ENCODE measurements around the gene KIRREL2. TPM values are rescaled to one million over a fixed set of nuclear protein-coding genes. Genes with fewer than 3 reads are reported as not detected.
"Not testable (repeated sequence)": the region's sequence is repeated elsewhere in the genome, so short reads cannot be mapped to it uniquely, and the experiment has no call there.

KIRREL2 gene
- total and polyA plus RNA-seq, 2 experiments from 2014 or later: 3.2 to 3.5 TPM

- H3K36me3 ChIP-seq: peaks cover 14% of the 10 kb centered on the region
- no peak overlapping the region for H3K4me3 ChIP-seq
- no peaks in the 10 kb centered on the region for H3K9me3 ChIP-seq (ENCODE audit: low read depth)
- no peak overlapping the region for H3K27ac ChIP-seq
- no peaks in the 10 kb centered on the region for H3K4me1 ChIP-seq (ENCODE audit: low read depth)
- DNase-seq (ENCODE audit: low read depth in 1 of 2, low spot score in 1 of 2): no peak
- no peaks in the 10 kb centered on the region for H3K27me3 ChIP-seq
- TF ChIP-seq CTCF (IDR thresholded peaks at IDR 0.05; ENCODE audit: low read depth, low read length): no peak
These were observed 33.5 kb downstream of the KIRREL2 start for GRCh38 chr19:35890113-35890650.

GRCh38 chr19:35891819-35892218 is 35.1 kb downstream of the KIRREL2 start:
- H3K4me3 ChIP-seq; H3K9me3 ChIP-seq (ENCODE audit: low read depth); H3K27me3 ChIP-seq; DNase-seq (ENCODE audit: low read depth in 1 of 2, low spot score in 1 of 2); H3K27ac ChIP-seq; H3K4me1 ChIP-seq (ENCODE audit: low read depth): not testable (repeated sequence)
- H3K36me3 ChIP-seq: peaks cover 18% of the 10 kb centered on the region

- Histone ChIP-seq H3K9me3 (ENCODE audit: low read depth) (no peaks in the 10 kb centered on the region), H3K4me3 (no peak overlapping the region), H3K4me1 (ENCODE audit: low read depth) (no peaks in the 10 kb centered on the region), H3K27ac (no peak overlapping the region), H3K27me3 (no peaks in the 10 kb centered on the region), H3K36me3 (peaks cover 12% of the 10 kb centered on the region)
- DNase-seq (ENCODE audit: low read depth in 1 of 2, low spot score in 1 of 2): no peak
- TF ChIP-seq CTCF (IDR thresholded peaks at IDR 0.05; ENCODE audit: low read depth, low read length): no peak
These were observed 37.6 kb downstream of the KIRREL2 start for GRCh38 chr19:35894342-35894741.

GRCh38 chr19:35895911-35896642 is 39.4 kb downstream of the KIRREL2 start:
- no peak for DNase-seq (ENCODE audit: low read depth in 1 of 2, low spot score in 1 of 2)
- Histone ChIP-seq H3K4me1 (ENCODE audit: low read depth) (no peaks in the 10 kb centered on the region), H3K4me3 (no peak overlapping the region), H3K36me3 (peaks cover 6% of the 10 kb centered on the region), H3K9me3 (ENCODE audit: low read depth) (no peaks in the 10 kb centered on the region), H3K27ac (no peak overlapping the region), H3K27me3 (no peaks in the 10 kb centered on the region)
- TF ChIP-seq CTCF (IDR thresholded peaks at IDR 0.05; ENCODE audit: low read depth, low read length): no peak

GRCh38 chr19:35896643-35897040 is 39.9 kb downstream of the KIRREL2 start:
- Histone ChIP-seq H3K9me3 (ENCODE audit: low read depth) (no peaks in the 10 kb centered on the region), H3K4me1 (ENCODE audit: low read depth) (no peaks in the 10 kb centered on the region), H3K36me3 (peaks cover 6% of the 10 kb centered on the region), H3K27ac (no peak overlapping the region), H3K4me3 (no peak overlapping the region), H3K27me3 (no peaks in the 10 kb centered on the region)
- no peak for DNase-seq (ENCODE audit: low read depth in 1 of 2, low spot score in 1 of 2)
- no peak for TF ChIP-seq CTCF (IDR thresholded peaks at IDR 0.05; ENCODE audit: low read depth, low read length)

- H3K27me3 ChIP-seq: no peaks in the 10 kb centered on the region
- no peak overlapping the region for H3K4me3 ChIP-seq
- H3K27ac ChIP-seq: no peak overlapping the region
- H3K36me3 ChIP-seq: peaks cover 6% of the 10 kb centered on the region
- no peaks in the 10 kb centered on the region for H3K9me3 ChIP-seq (ENCODE audit: low read depth)
- no peaks in the 10 kb centered on the region for H3K4me1 ChIP-seq (ENCODE audit: low read depth)
- TF ChIP-seq CTCF (IDR thresholded peaks at IDR 0.05; ENCODE audit: low read depth, low read length): no peak
- DNase-seq (ENCODE audit: low read depth in 1 of 2, low spot score in 1 of 2): no peak
These were observed 41.2 kb downstream of the KIRREL2 start for GRCh38 chr19:35897706-35898451.

All from cardiac muscle cell (in vitro differentiated cells and primary cell).